Mesenchymal stem cell (in vitro differentiated cells and primary cell): ENCODE results near the gene CAPN10.

ENCODE experiments used
- DNase-seq: peaks from one replicate; pipeline ENCODE4 v3.0.0-alpha.2; 2013
- H2AFZ ChIP-seq: one replicate; pipeline ENCODE4 v1.6.1; 2013; ENCODE audit warnings: low read depth, mild to moderate bottlenecking, control low read depth, inconsistent platforms, low read length, moderate library complexity
- H2AK5ac ChIP-seq: 2 replicates; pipeline ENCODE4 v1.6.1; 2013; ENCODE audit warnings: low read length, moderate library complexity, mild to moderate bottlenecking, inconsistent platforms; ENCODE audit not compliant: severe bottlenecking
- H2BK120ac ChIP-seq: one replicate; pipeline ENCODE4 v1.6.1; 2013; ENCODE audit warnings: low read depth, mild to moderate bottlenecking, inconsistent platforms, low read length, moderate library complexity
- H2BK12ac ChIP-seq, 2 experiments: one replicate each; pipeline ENCODE4 v1.6.1; 2013; ENCODE audit warnings: inconsistent platforms in 2 of 2, low read length in 2 of 2, mild to moderate bottlenecking in 2 of 2, moderate library complexity in 2 of 2, control low read depth in 1 of 2
- H2BK15ac ChIP-seq: one replicate; pipeline ENCODE4 v1.6.1; 2013; ENCODE audit warnings: mild to moderate bottlenecking, low read depth, inconsistent platforms; ENCODE audit not compliant: poor library complexity, severe bottlenecking
- H2BK5ac ChIP-seq: 2 replicates; pipeline ENCODE4 v1.6.1; 2013; ENCODE audit warnings: low read depth, mild to moderate bottlenecking, low read length, control low read depth, inconsistent platforms; ENCODE audit not compliant: poor library complexity, severe bottlenecking
- H3K14ac ChIP-seq, 2 experiments: one replicate each; pipeline ENCODE4 v1.6.1; 2013; ENCODE audit warnings: inconsistent platforms in 2 of 2, low read length in 2 of 2, control low read depth in 1 of 2, mild to moderate bottlenecking in 1 of 2, moderate library complexity in 1 of 2
- H3K18ac ChIP-seq, 2 experiments: one replicate each; pipeline ENCODE4 v1.6.1; 2013; ENCODE audit warnings: inconsistent platforms in 2 of 2, low read length in 2 of 2, control low read depth in 1 of 2, low read depth in 1 of 2, mild to moderate bottlenecking in 1 of 2
- H3K23ac ChIP-seq, 2 experiments: one replicate each; pipeline ENCODE4 v1.6.1; 2013; ENCODE audit warnings: inconsistent platforms in 2 of 2, low read length in 2 of 2, mild to moderate bottlenecking in 2 of 2, moderate library complexity in 2 of 2, control low read depth in 1 of 2
- H3K27ac ChIP-seq: 2 replicates; pipeline ENCODE4 v1.5.1; 2013; ENCODE audit warnings: mild to moderate bottlenecking, moderate library complexity, low read length, control low read depth, inconsistent platforms; ENCODE audit not compliant: poor library complexity, severe bottlenecking
- H3K27me3 ChIP-seq, 2 experiments: 2 replicates each; pipeline versions ENCODE4 v1.6.1 to v1.7.0; 2013; ENCODE audit warnings: low read length in 2 of 2, mild to moderate bottlenecking in 2 of 2, moderate library complexity in 2 of 2, control low read depth in 1 of 2, inconsistent platforms in 1 of 2; ENCODE audit not compliant: control insufficient read depth in 1 of 2, insufficient read depth in 1 of 2
- H3K36me3 ChIP-seq, 2 experiments: 2 replicates each; pipeline versions ENCODE4 v1.6.1 to v1.7.0; 2013; ENCODE audit warnings: low read length in 2 of 2, control low read depth in 1 of 2, inconsistent platforms in 1 of 2, low read depth in 1 of 2, mild to moderate bottlenecking in 1 of 2; ENCODE audit not compliant: insufficient read depth in 2 of 2, control insufficient read depth in 1 of 2
- H3K4ac ChIP-seq, 2 experiments: one replicate each; pipeline ENCODE4 v1.6.1; 2013; ENCODE audit warnings: inconsistent platforms in 2 of 2, low read length in 2 of 2, mild to moderate bottlenecking in 2 of 2, moderate library complexity in 2 of 2, control low read depth in 1 of 2, low read depth in 1 of 2
- H3K4me1 ChIP-seq: 2 replicates; pipeline ENCODE4 v1.6.1; 2013; ENCODE audit warnings: low read depth, low read length, control low read depth; ENCODE audit not compliant: control insufficient read depth, insufficient read depth
- H3K4me2 ChIP-seq: 2 replicates; pipeline ENCODE4 v1.6.1; 2013; ENCODE audit warnings: low read length, mild to moderate bottlenecking, inconsistent platforms; ENCODE audit not compliant: poor library complexity, severe bottlenecking
- H3K4me3 ChIP-seq, 2 experiments: 2 replicates each; pipeline versions ENCODE4 v1.5.1 to v1.7.0; 2013; ENCODE audit warnings: low read length in 2 of 2, mild to moderate bottlenecking in 2 of 2, control low read depth in 1 of 2, low read depth in 1 of 2; ENCODE audit not compliant: insufficient read depth in 1 of 2
- H3K79me1 ChIP-seq: replicated peaks from 2 replicates; pipeline ENCODE4 v1.6.1; 2013; ENCODE audit warnings: mild to moderate bottlenecking, control low read depth, low read length, inconsistent platforms; ENCODE audit not compliant: poor library complexity, severe bottlenecking
- H3K9ac ChIP-seq: 2 replicates; pipeline ENCODE4 v1.7.0; 2013; ENCODE audit warnings: mild to moderate bottlenecking, low read length, moderate library complexity
- H3K9me3 ChIP-seq: 2 replicates; pipeline ENCODE4 v1.7.0; 2013; ENCODE audit warnings: mild to moderate bottlenecking, low read length; ENCODE audit not compliant: control insufficient read depth
- H4K8ac ChIP-seq: one replicate; pipeline ENCODE4 v1.6.1; 2013; ENCODE audit warnings: inconsistent platforms, mild to moderate bottlenecking, low read length, moderate library complexity
- H4K91ac ChIP-seq: one replicate; pipeline ENCODE4 v1.6.1; 2013; ENCODE audit warnings: mild to moderate bottlenecking, low read length, inconsistent platforms
- WGBS: methylation state at CpG from one replicate; pipeline ENCODE4 v1.1.7; 2013; ENCODE audit warnings: mixed read lengths; 5-methylcytosine and 5-hydroxymethylcytosine counted together

The CAPN10 gene

DNA sequence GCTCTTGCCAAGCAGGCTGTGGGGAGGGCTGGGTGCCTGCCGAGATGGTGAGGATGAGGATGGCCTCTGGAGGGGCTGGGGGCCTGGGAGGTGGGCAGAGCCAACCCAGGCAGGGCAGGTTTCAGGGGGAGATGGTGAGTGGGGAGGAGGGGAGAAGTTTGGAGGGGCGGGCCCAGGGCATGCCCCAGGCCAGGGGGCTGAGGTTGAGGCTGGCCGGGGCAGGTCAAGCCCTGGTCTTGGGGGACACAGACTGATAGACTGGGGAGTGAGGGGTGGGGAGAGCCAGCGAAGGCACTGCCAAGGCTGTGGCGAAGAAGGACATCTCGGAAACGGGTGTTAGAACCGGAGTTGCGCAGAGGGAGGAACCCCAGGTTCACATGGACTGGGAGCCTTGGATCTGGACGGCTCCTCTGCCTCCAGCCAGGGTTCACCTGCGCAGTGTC is 12.6 kb downstream of the CAPN10 start:
- Histone ChIP-seq H3K9me3 (no peaks in the 10 kb centered on the region), H3K14ac (no peak overlapping the region), H3K4me3 (no peak overlapping the region), H3K27me3 (no peaks in the 10 kb centered on the region), H3K79me1 (peaks cover 34% of the 10 kb centered on the region), H3K9ac (no peak overlapping the region), H4K8ac (no peak overlapping the region), H2BK5ac (no peak overlapping the region), H2AK5ac (no peak overlapping the region), H3K18ac (no peak overlapping the region), H4K91ac (no peak overlapping the region), H3K27ac (no peak overlapping the region), H3K36me3 (peaks cover 21 to 90% of the 10 kb centered on the region in 2 experiments), H3K4ac (no peak overlapping the region), H2BK120ac (no peak overlapping the region), H3K23ac (no peak overlapping the region), H2BK15ac (no peak overlapping the region), H2AFZ (no peak overlapping the region), H3K4me1 (peaks cover 6% of the 10 kb centered on the region), H3K4me2 (no peak overlapping the region), H2BK12ac (no peak overlapping the region)
- WGBS, result 98% methylated on average over 11 of the region's 11 CpGs
- no peak for DNase-seq

DNA sequence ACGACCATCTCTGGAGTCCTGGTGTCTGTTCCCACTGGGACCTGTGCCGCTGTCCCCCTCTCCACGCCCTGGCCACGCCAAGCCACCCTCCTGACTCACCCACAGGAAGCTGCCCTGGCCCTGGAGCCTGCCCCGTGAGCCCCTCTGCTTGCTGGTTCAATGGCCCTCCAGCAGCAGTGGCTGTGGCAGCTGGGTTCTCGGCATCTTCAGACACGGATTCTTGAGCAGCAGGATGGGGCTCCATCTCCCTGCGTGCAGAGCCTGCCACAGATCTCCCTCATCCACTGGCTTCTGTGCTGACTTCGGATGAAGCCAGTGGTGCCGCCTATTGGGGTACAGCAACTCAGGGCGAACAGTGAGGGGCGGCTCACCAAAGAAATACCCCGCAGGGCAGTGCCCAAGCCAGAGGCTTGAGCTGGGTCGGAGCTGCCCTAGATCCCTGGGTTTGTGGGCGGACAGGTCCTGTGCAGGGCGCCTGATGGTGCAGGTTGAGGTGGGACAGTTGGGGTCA is 14.0 kb downstream of the CAPN10 start:
- Histone ChIP-seq H3K18ac (no peak overlapping the region), H3K27me3 (no peaks in the 10 kb centered on the region), H2BK15ac (no peak overlapping the region), H2BK5ac (no peak overlapping the region), H3K9me3 (no peaks in the 10 kb centered on the region), H3K4me1 (peaks cover 12% of the 10 kb centered on the region), H2AFZ (no peak overlapping the region), H3K27ac (no peak overlapping the region), H3K14ac (no peak overlapping the region), H4K8ac (no peak overlapping the region), H3K79me1 (peaks cover 21% of the 10 kb centered on the region), H2BK120ac (no peak overlapping the region), H2AK5ac (no peak overlapping the region), H3K4ac (no peak overlapping the region), H3K4me3 (no peak overlapping the region), H3K23ac (no peak overlapping the region), H4K91ac (no peak overlapping the region), H3K4me2 (no peak overlapping the region), H3K9ac (no peak overlapping the region), H2BK12ac (no peak overlapping the region), H3K36me3 (peaks cover 21 to 77% of the 10 kb centered on the region in 2 experiments)
- WGBS, result 92% methylated on average over 16 of the region's 16 CpGs
- no peak for DNase-seq

DNA sequence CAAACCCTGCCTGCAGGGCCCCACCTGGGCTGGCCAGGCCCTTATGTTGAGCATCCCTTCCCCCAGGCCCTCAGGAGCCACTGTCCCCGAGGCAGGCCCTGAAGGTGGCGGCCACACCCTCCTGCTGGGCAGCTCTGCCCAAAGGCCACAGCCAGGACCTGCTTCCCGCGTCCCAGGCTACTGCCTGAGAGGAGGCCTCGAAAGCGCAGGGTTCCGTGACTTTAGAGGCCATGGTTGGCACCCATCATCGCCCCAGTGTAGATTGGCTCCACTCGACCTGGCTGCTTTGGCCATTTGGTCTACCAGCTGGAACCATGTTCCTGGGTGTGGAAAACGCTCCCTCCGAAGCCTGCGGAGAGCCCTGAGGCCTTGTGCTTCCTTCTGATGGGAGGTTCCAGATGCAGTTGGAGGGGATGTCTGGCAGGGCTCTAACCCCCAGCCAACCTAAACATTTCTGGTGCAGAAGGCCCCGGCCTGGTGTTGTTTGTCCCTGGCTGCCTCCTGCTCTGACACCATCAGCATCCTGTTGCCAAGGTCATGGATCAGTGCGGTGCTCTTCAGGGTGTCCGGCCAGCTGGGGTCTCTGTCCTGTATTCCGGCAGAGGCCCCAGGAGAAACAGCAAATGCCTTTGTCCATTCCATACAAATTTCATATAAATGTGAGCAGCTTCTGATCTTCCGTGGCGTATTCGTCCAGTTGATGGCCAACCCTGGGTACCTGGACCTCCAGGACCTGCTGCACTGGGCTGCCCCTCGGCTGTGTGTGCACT is 14.7 kb downstream of the CAPN10 start:
- H3K27ac ChIP-seq, result no peak overlapping the region
- no peaks in the 10 kb centered on the region for H3K9me3 ChIP-seq
- H3K14ac ChIP-seq, result no peak overlapping the region
- peaks cover 12% of the 10 kb centered on the region for H3K4me1 ChIP-seq
- H3K27me3 ChIP-seq, result no peaks in the 10 kb centered on the region
- H3K4me3 ChIP-seq, result no peak overlapping the region
- H3K4ac ChIP-seq, result no peak overlapping the region
- no peak for DNase-seq
- peaks cover 14% of the 10 kb centered on the region for H3K79me1 ChIP-seq
- no peak overlapping the region for H2AK5ac ChIP-seq
- 91% methylated on average over 20 of the region's 20 CpGs for WGBS
- H2BK120ac ChIP-seq, result no peak overlapping the region
- no peak overlapping the region for H2BK5ac ChIP-seq
- H3K18ac ChIP-seq, result no peak overlapping the region
- H3K36me3 ChIP-seq, result peaks cover 17 to 70% of the 10 kb centered on the region in 2 experiments
- no peak overlapping the region for H2BK15ac ChIP-seq
- H3K9ac ChIP-seq, result no peak overlapping the region
- H2BK12ac ChIP-seq, result no peak overlapping the region
- no peak overlapping the region for H2AFZ ChIP-seq
- no peak overlapping the region for H4K91ac ChIP-seq
- no peak overlapping the region for H3K4me2 ChIP-seq
- H3K23ac ChIP-seq, result no peak overlapping the region
- H4K8ac ChIP-seq, result no peak overlapping the region

DNA sequence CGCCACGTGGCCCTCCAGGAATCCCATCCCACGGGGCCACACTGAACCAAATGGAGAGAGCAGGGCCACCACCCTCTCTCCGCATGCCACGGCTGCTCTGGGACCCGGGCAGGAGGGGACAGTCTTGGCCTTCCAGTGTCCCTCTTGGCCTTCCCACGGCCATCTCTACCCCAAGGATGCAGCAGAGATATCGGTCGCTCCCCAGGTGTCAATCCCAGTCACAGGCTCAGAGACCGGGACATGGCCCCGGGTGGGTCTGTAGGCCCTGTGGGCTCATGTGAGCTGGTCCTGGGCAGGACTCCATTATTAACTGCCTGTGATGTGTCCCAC is 15.3 kb downstream of the CAPN10 start:
- no peak overlapping the region for H2BK12ac ChIP-seq
- H3K4me2 ChIP-seq, result no peak overlapping the region
- H2AK5ac ChIP-seq, result no peak overlapping the region
- no peak overlapping the region for H2BK15ac ChIP-seq
- H2BK5ac ChIP-seq, result no peak overlapping the region
- no peak for DNase-seq
- H4K8ac ChIP-seq, result no peak overlapping the region
- peaks cover 12% of the 10 kb centered on the region for H3K4me1 ChIP-seq
- H2AFZ ChIP-seq, result no peak overlapping the region
- H3K18ac ChIP-seq, result no peak overlapping the region
- H3K79me1 ChIP-seq, result peaks cover 9% of the 10 kb centered on the region
- H3K9me3 ChIP-seq, result no peaks in the 10 kb centered on the region
- no peak overlapping the region for H3K27ac ChIP-seq
- no peak overlapping the region for H3K23ac ChIP-seq
- no peak overlapping the region for H2BK120ac ChIP-seq
- H3K9ac ChIP-seq, result no peak overlapping the region
- no peak overlapping the region for H3K14ac ChIP-seq
- no peaks in the 10 kb centered on the region for H3K27me3 ChIP-seq
- H3K4me3 ChIP-seq, result no peak overlapping the region
- 96% methylated on average over 11 of the region's 11 CpGs for WGBS
- no peak overlapping the region for H4K91ac ChIP-seq
- peaks cover 15 to 64% of the 10 kb centered on the region in 2 experiments for H3K36me3 ChIP-seq
- no peak overlapping the region for H3K4ac ChIP-seq
